WTC11 (cell line): ENCODE data around the gene NSMCE1. TPM values are rescaled to one million over a fixed set of nuclear protein-coding genes. Genes with fewer than 3 reads are reported as not detected.

ENCODE experiments used
- ATAC-seq: fragments of 200-7000 bp; cut with Tn5 transposase; 2 replicates; pipeline ENCODE4 v1.10.0; 2021; ENCODE audit warnings: mild to moderate bottlenecking, moderate library complexity
- CTCF ChIA-PET: fragments of 300-600 bp; sonication (Branson Sonifier 250); formaldehyde crosslinking; loops from one replicate; lab custom pipeline; 2021; ENCODE audit warnings: antibody characterized with exemption; lab: Charles Lee
- POLR2A ChIA-PET: fragments of 350-600 bp; sonication (Branson Sonifier 250); formaldehyde crosslinking; loops from one replicate; lab custom pipeline; 2021; ENCODE audit warnings: antibody characterized with exemption; lab: Charles Lee
- DNase-seq: peaks from one replicate; pipeline ENCODE4 v3.0.0; 2021; ENCODE audit warnings: low spot score
- H3K27ac Mint-ChIP-seq: 2 replicates; pipeline ENCODE4 v1.8.0; 2021; ENCODE audit warnings: mixed read lengths
- H3K27me3 Mint-ChIP-seq: 2 replicates; pipeline ENCODE4 v1.8.0; 2021; ENCODE audit warnings: low read depth, mild to moderate bottlenecking, moderate library complexity, mixed read lengths
- H3K36me3 Mint-ChIP-seq: 2 replicates; pipeline ENCODE4 v1.8.0; 2021; ENCODE audit warnings: mixed read lengths
- H3K4me1 Mint-ChIP-seq: 2 replicates; pipeline ENCODE4 v1.8.0; 2022; ENCODE audit warnings: mixed read lengths
- H3K4me3 Mint-ChIP-seq: 2 replicates; pipeline ENCODE4 v1.8.0; 2021; ENCODE audit warnings: mild to moderate bottlenecking, moderate library complexity, mixed read lengths
- H3K9me3 Mint-ChIP-seq: 2 replicates; pipeline ENCODE4 v1.8.0; 2021; ENCODE audit warnings: mixed read lengths
- CREM ChIP-seq: sonication (generic); formaldehyde crosslinking; IDR thresholded peaks from 2 replicates; pipeline ENCODE4 v1.8.1; 2022; ENCODE audit warnings: mild to moderate bottlenecking, missing genetic modification reagents, moderate library complexity
- FOXP1 ChIP-seq: sonication (generic); formaldehyde crosslinking; IDR thresholded peaks from 2 replicates; pipeline ENCODE4 v1.8.0; 2022; ENCODE audit warnings: missing genetic modification reagents, mild to moderate bottlenecking, moderate library complexity, borderline replicate concordance
- GABPB1 ChIP-seq: sonication (generic); formaldehyde crosslinking; IDR thresholded peaks from 2 replicates; pipeline ENCODE4 v1.8.1; 2023; ENCODE audit warnings: mild to moderate bottlenecking, missing genetic modification reagents
- GTF2I ChIP-seq: fragments of 250-450 bp; sonication (Bioruptor Pico); conservative IDR thresholded peaks from 2 replicates; pipeline ENCODE4 v1.4.0; 2021; ENCODE audit warnings: mild to moderate bottlenecking
- MXD4 ChIP-seq: fragments of 250-450 bp; sonication (Bioruptor Pico); IDR thresholded peaks from 2 replicates; pipeline ENCODE4 v1.8.0; 2021; ENCODE audit warnings: mild to moderate bottlenecking, moderate library complexity, borderline replicate concordance
- NR1H2 ChIP-seq: sonication (generic); formaldehyde crosslinking; IDR thresholded peaks from 2 replicates; pipeline ENCODE4 v1.9.0; 2021; ENCODE audit warnings: mild to moderate bottlenecking, moderate library complexity, missing genetic modification reagents
- NR2C2 ChIP-seq: sonication (generic); formaldehyde crosslinking; IDR thresholded peaks from 2 replicates; pipeline ENCODE4 v1.8.0; 2022; ENCODE audit warnings: mild to moderate bottlenecking, missing genetic modification reagents
- PRDM15 ChIP-seq: sonication (generic); formaldehyde crosslinking; IDR thresholded peaks from 2 replicates; pipeline ENCODE4 v1.8.0; 2022; ENCODE audit warnings: missing genetic modification reagents
- SP1 ChIP-seq: sonication (generic); formaldehyde crosslinking; conservative IDR thresholded peaks from 2 replicates; pipeline ENCODE4 v1.8.1; 2022; ENCODE audit warnings: missing genetic modification reagents
- ZNF121 ChIP-seq: sonication (generic); formaldehyde crosslinking; IDR thresholded peaks from 2 replicates; pipeline ENCODE4 v1.8.0; 2023; ENCODE audit warnings: missing genetic modification reagents
- ZNF281 ChIP-seq: sonication (generic); formaldehyde crosslinking; IDR thresholded peaks from 2 replicates; pipeline ENCODE4 v1.8.0; 2023; ENCODE audit warnings: mild to moderate bottlenecking, missing genetic modification reagents
- ZNF396 ChIP-seq: fragments of 250-450 bp; sonication (Bioruptor Pico); IDR thresholded peaks from 2 replicates; pipeline ENCODE4 v1.8.0; 2021; ENCODE audit warnings: mild to moderate bottlenecking, moderate library complexity, borderline replicate concordance
- ZNF425 ChIP-seq: fragments of 250-450 bp; sonication (Bioruptor Pico); conservative IDR thresholded peaks from 2 replicates; pipeline ENCODE4 v1.9.0; 2021; ENCODE audit warnings: mild to moderate bottlenecking
- ZSCAN18 ChIP-seq: fragments of 250-450 bp; sonication (Bioruptor Pico); IDR thresholded peaks from 2 replicates; pipeline ENCODE4 v2.1.2; 2022; ENCODE audit warnings: mild to moderate bottlenecking, moderate library complexity
- total RNA-seq: library from RNA; stranded (reverse); gene quantifications from 3 replicates; pipeline ENCODE4 v1.2.3, GENCODE V29; 2021

The NSMCE1 gene
- total RNA-seq, 1 experiment from 2014 or later, result 29.4 TPM

GRCh38 chr16:27237219-27238015 is 31.2 kb downstream of the NSMCE1 start:
- Mint-ChIP-seq H3K27me3 (no peaks in the 10 kb centered on the region), H3K4me1 (peaks cover 31% of the 10 kb centered on the region), H3K27ac (peak overlapping the region; percentile 83), H3K9me3 (no peaks in the 10 kb centered on the region), H3K36me3 (no peaks in the 10 kb centered on the region), H3K4me3 (no peak overlapping the region)
- ChIA-PET CTCF (interaction anchor here (0.8 to 6.4 kb wide), 11 partner anchors 12 to 279 kb away, joined by 3 to 109 read pairs (median 5); no protein-coding TSS in a partner anchor), POLR2A (no interaction called here)
- peak; percentile 28; the same call in 1 of the 2 replicates for ATAC-seq
- TF ChIP-seq ZNF425 (no peak), NR2C2 (CRISPR knock-in tag) (no peak), ZNF281 (CRISPR knock-in tag) (no peak), ZNF121 (CRISPR knock-in tag) (no peak), ZNF396 (CRISPR knock-in tag) (no peak), ZSCAN18 (CRISPR knock-in tag) (no peak), SP1 (CRISPR knock-in tag) (no peak), CREM (no peak), NR1H2 (CRISPR knock-in tag) (no peak), PRDM15 (no peak), GABPB1 (no peak), FOXP1 (CRISPR knock-in tag) (no peak), GTF2I (no peak)
- DNase-seq, result no peak

- H3K27me3 Mint-ChIP-seq, result no peaks in the 10 kb centered on the region
- no peaks in the 10 kb centered on the region for H3K36me3 Mint-ChIP-seq
- POLR2A ChIA-PET, result no interaction called here
- CTCF ChIA-PET, result interaction anchor here (0.8 to 6.4 kb wide), 10 partner anchors 11 to 279 kb away, joined by 3 to 109 read pairs (median 6); no protein-coding TSS in a partner anchor
- ATAC-seq, result no peak
- H3K4me3 Mint-ChIP-seq, result no peak overlapping the region
- peaks cover 28% of the 10 kb centered on the region for H3K4me1 Mint-ChIP-seq
- DNase-seq, result no peak
- peak overlapping the region; percentile 2; the same call in 1 of the 2 replicates for H3K27ac Mint-ChIP-seq
- no peaks in the 10 kb centered on the region for H3K9me3 Mint-ChIP-seq
- TF ChIP-seq MXD4, result no peak
- TF ChIP-seq, all 79 proteins: peak for 0
Observed at GRCh38 chr16:27236635-27237218, 31.8 kb downstream of the NSMCE1 start.
